Neural crest cell (in vitro differentiated cells): ENCODE data around the gene TPD52L1. TPM values are rescaled to one million over a fixed set of nuclear protein-coding genes. Genes with fewer than 3 reads are reported as not detected.
"Not testable (repeated sequence)": the region's sequence is repeated elsewhere in the genome, so short reads cannot be mapped to it uniquely, and the experiment has no call there.

Experiments
- DNase-seq: peaks from one replicate; pipeline ENCODE4 v3.0.0; 2021; ENCODE audit warnings: low read depth, mixed read lengths, low spot score
- H3K27ac Mint-ChIP-seq: one replicate; pipeline ENCODE4 v1.8.0; 2021; ENCODE audit warnings: mild to moderate bottlenecking, mixed read lengths; ENCODE audit not compliant: unreplicated experiment
- H3K27me3 Mint-ChIP-seq: 2 replicates; pipeline ENCODE4 v1.8.0; 2021; ENCODE audit warnings: low read depth, mild to moderate bottlenecking, mixed read lengths
- H3K36me3 Mint-ChIP-seq: 2 replicates; pipeline ENCODE4 v1.8.0; 2021; ENCODE audit warnings: low read depth, mild to moderate bottlenecking, mixed read lengths
- H3K4me1 Mint-ChIP-seq: 2 replicates; pipeline ENCODE4 v1.8.0; 2021; ENCODE audit warnings: mixed read lengths
- H3K4me3 Mint-ChIP-seq: one replicate; pipeline ENCODE4 v1.8.0; 2021; ENCODE audit warnings: mild to moderate bottlenecking, mixed read lengths
- H3K9me3 Mint-ChIP-seq: 2 replicates; pipeline ENCODE4 v1.8.0; 2021; ENCODE audit warnings: mixed read lengths
- total RNA-seq: library from RNA; stranded (reverse); gene quantifications from 2 replicates; pipeline ENCODE4 v1.2.1, GENCODE V29; 2021
- TF ChIP-seq, protein P1 (sequence below): fragments of 200-600 bp; sonication (generic); conservative IDR thresholded peaks from 2 replicates; pipeline ENCODE4 v1.5.0; 2021; ENCODE audit warnings: antibody characterized with exemption, mild to moderate bottlenecking

The TPD52L1 gene
- total RNA-seq, 1 donor from 2014 or later: 2.9 TPM

DNA sequence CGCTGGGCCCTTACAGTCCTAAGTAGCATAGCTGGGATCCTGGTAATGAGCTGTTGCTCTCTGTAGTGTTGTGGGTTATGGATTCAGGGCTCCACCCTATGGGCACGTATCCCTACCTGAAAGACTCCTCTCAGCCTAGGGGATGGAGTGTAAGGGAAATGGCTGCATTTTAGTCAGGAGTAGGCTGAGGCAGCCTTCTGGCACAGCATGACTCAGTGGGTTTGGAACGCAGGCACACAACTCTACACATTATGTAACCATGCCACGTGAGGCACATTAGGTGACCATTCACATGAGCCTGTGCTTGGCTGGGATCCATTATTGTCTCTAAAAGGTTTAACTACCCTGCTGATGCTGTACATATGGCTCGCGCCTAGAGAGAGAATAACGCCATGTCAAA, 120.4 kb downstream of the TPD52L1 start:
- H3K27me3 Mint-ChIP-seq: no peaks in the 10 kb centered on the region
- TF ChIP-seq, protein P1, sequence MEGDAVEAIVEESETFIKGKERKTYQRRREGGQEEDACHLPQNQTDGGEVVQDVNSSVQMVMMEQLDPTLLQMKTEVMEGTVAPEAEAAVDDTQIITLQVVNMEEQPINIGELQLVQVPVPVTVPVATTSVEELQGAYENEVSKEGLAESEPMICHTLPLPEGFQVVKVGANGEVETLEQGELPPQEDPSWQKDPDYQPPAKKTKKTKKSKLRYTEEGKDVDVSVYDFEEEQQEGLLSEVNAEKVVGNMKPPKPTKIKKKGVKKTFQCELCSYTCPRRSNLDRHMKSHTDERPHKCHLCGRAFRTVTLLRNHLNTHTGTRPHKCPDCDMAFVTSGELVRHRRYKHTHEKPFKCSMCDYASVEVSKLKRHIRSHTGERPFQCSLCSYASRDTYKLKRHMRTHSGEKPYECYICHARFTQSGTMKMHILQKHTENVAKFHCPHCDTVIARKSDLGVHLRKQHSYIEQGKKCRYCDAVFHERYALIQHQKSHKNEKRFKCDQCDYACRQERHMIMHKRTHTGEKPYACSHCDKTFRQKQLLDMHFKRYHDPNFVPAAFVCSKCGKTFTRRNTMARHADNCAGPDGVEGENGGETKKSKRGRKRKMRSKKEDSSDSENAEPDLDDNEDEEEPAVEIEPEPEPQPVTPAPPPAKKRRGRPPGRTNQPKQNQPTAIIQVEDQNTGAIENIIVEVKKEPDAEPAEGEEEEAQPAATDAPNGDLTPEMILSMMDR: no peak
- no peak for DNase-seq
- peaks cover 30% of the 10 kb centered on the region for H3K36me3 Mint-ChIP-seq
- H3K4me1 Mint-ChIP-seq: no peaks in the 10 kb centered on the region
- H3K27ac Mint-ChIP-seq: no peak overlapping the region
- no peak overlapping the region for H3K4me3 Mint-ChIP-seq
- no peaks in the 10 kb centered on the region for H3K9me3 Mint-ChIP-seq

DNA sequence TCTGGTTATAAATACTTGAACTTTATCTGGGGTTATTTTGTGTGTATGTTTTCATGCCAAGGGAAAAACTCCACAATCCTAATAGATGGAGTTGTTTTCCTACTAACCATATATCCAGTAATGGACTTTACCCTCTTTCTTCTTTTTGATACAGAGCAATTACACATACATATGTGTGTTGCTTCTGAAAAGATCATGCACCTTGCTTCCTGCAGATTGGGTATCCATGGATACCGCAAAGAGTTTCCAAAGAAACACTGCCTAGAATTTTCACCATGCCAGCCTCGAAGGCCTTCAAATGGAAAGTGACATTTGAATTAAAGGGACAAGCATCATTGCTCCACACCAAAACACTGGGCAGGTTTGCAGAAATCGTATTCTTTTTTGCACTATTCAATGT, 121.4 kb downstream of the TPD52L1 start:
- H3K27ac Mint-ChIP-seq: no peak overlapping the region
- TF ChIP-seq, protein P1: no peak
- no peaks in the 10 kb centered on the region for H3K4me1 Mint-ChIP-seq
- peaks cover 33% of the 10 kb centered on the region for H3K36me3 Mint-ChIP-seq
- no peaks in the 10 kb centered on the region for H3K27me3 Mint-ChIP-seq
- H3K9me3 Mint-ChIP-seq: no peaks in the 10 kb centered on the region
- no peak for DNase-seq
- no peak overlapping the region for H3K4me3 Mint-ChIP-seq

DNA sequence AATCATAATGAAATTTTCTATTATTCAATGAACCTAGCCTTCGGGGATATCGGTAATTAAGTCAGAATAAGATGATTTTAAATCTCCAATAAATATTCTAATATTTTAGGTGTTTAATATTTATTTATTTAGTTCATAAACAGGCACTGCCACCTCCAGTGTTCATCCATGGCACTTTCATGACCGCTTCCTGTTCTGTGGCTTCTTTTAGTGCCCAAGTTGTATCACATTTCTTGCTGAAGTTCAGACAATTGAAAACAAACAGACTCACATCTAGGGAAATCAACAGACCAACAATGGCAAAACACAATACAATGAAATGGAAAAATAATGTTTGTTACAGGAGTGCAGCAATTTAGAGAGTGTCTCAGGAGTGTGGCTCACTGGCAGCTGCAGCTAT, 122.2 kb downstream of the TPD52L1 start:
- Mint-ChIP-seq H3K4me1 (no peaks in the 10 kb centered on the region), H3K27ac (no peak overlapping the region), H3K27me3 (no peaks in the 10 kb centered on the region), H3K9me3 (no peaks in the 10 kb centered on the region), H3K4me3 (no peak overlapping the region), H3K36me3 (peaks cover 35% of the 10 kb centered on the region)
- TF ChIP-seq, protein P1: no peak
- no peak for DNase-seq

DNA sequence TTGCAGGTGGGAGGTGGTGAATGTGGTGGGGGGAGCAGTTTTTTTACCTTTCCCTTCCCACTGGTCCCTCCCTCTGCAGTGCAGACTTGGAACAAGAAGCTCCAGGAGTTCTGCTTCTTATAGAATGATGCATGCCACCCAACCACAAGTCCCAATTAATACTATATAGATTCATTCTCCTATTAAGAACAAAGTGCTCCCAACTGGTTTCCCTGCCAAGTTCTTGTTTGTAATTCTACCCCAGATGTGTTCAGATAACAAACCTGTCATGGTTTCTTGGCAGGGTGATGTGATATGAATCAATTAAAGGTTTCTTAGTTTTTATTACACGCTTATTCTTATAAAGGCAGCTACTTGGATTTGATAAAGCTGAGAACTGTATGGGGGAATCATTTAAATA, 124.3 kb downstream of the TPD52L1 start:
- no peaks in the 10 kb centered on the region for H3K27me3 Mint-ChIP-seq
- peaks cover 5% of the 10 kb centered on the region for H3K9me3 Mint-ChIP-seq
- TF ChIP-seq, protein P1: no peak
- no peak for DNase-seq
- no peak overlapping the region for H3K4me3 Mint-ChIP-seq
- no peaks in the 10 kb centered on the region for H3K4me1 Mint-ChIP-seq
- peaks cover 43% of the 10 kb centered on the region for H3K36me3 Mint-ChIP-seq
- no peak overlapping the region for H3K27ac Mint-ChIP-seq

DNA sequence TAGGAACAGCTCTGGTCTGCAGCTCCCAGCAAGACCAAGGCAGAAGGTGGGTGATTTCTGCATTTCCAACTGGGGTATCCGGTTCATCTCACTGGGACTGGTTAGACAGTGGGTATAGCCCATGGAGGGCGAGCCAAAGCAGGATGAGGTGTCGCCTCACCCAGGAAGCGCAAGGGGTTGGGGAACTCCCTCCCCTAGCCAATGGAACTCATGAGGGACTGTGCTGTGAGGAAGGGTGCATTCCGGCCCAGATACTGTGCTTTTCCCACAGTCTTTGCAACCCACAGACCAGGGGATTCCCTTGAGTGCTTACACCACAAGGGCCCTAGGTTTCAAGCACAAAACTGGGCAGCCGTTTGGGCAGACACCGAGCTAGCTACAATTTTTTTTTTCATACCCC, 126.4 kb downstream of the TPD52L1 start:
- TF ChIP-seq, protein P1: no peak
- no peaks in the 10 kb centered on the region for H3K4me1 Mint-ChIP-seq
- peaks cover 14% of the 10 kb centered on the region for H3K9me3 Mint-ChIP-seq
- peak overlapping the region; percentile 19 for H3K27ac Mint-ChIP-seq
- H3K4me3 Mint-ChIP-seq: no peak overlapping the region
- H3K36me3 Mint-ChIP-seq: peaks cover 56% of the 10 kb centered on the region
- no peaks in the 10 kb centered on the region for H3K27me3 Mint-ChIP-seq
- no peak for DNase-seq

DNA sequence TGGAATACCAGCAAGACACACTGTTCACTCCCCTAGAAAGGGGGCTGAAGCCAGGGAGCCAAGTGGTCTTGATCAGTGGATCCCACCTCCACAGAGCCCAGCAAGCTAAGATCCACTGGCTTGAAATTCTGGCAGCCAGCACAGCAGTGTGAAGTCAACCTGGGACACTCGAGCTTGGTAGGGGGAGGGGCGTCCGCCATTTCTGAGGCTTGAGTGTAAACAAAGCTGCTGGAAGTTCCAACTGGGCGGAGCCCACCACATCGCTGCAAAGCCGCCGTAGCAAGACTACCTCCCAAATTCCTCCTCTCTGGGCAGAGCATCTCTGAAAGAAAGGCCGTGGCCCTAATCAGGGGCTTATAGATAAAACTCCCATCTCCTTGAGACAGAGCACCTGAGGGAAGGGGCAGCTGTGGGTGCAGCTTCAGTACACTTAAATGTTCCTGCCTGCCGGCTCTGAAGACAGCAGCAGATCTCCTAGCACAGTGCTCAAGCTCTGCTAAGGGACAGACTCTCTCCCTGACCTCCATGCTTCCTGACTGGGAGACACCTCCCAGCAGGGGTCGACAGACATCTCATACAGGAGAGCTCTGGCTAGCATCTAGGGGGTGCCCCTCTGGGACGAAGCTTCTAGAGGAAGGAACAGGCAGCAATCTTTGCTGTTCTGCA, 126.9 kb downstream of the TPD52L1 start:
- H3K9me3 Mint-ChIP-seq: peaks cover 17% of the 10 kb centered on the region
- DNase-seq, H3K27me3 Mint-ChIP-seq, H3K4me1 Mint-ChIP-seq, H3K27ac Mint-ChIP-seq, H3K4me3 Mint-ChIP-seq: not testable (repeated sequence)
- H3K36me3 Mint-ChIP-seq: peaks cover 61% of the 10 kb centered on the region

DNA sequence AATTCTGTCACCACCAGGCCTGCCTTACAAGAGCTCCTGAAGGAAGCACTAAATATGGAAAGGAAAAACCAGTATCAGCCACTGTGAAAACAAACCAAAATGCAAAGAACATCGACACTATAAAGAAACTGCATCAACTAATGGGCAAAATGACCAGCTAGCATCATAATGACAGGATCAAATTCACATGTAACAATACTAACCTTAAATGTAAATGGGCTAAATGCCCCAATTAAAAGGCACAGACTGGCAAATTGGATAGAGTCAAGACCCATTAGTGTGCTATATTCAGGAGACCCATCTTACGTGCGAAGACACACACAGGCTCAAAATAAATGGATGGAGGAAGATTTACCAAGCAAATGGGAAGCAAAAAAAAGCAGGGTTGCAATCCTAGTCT, 128.9 kb downstream of the TPD52L1 start:
- not testable (repeated sequence) for H3K4me1 Mint-ChIP-seq, H3K4me3 Mint-ChIP-seq, DNase-seq, H3K27me3 Mint-ChIP-seq, H3K27ac Mint-ChIP-seq
- peaks cover 73% of the 10 kb centered on the region for H3K36me3 Mint-ChIP-seq
- peaks cover 24% of the 10 kb centered on the region for H3K9me3 Mint-ChIP-seq
